MM.1S (cell line): Measurements from ENCODE around the gene MRPL37.

Source experiments
- DNase-seq: peaks from one replicate; pipeline ENCODE4 v3.0.0-alpha.2; 2015
- H2AFZ ChIP-seq: fragments of 300-600 bp; sonication (generic); 2 replicates; pipeline ENCODE4 v1.6.0; 2016; ENCODE audit warnings: antibody characterized with exemption, low read length
- H3F3A ChIP-seq: fragments of 300-600 bp; sonication (generic); 2 replicates; pipeline ENCODE4 v1.6.1; 2016; ENCODE audit warnings: mild to moderate bottlenecking, antibody characterized with exemption, low read length, moderate library complexity, mixed read lengths; ENCODE audit not compliant: insufficient read depth
- H3K27ac ChIP-seq: fragments of 300-600 bp; sonication (generic); 2 replicates; pipeline ENCODE4 v1.5.1; 2016; ENCODE audit warnings: mild to moderate bottlenecking, low read length
- H3K27me3 ChIP-seq: fragments of 300-600 bp; sonication (generic); replicated peaks from 2 replicates; pipeline ENCODE4 v1.6.0; 2016; ENCODE audit warnings: low read length; ENCODE audit not compliant: insufficient read depth
- H3K36me3 ChIP-seq: fragments of 300-600 bp; sonication (generic); replicated peaks from 2 replicates; pipeline ENCODE4 v1.6.1; 2016; ENCODE audit warnings: mild to moderate bottlenecking, low read length, mixed read lengths; ENCODE audit not compliant: insufficient read depth
- H3K4me1 ChIP-seq: fragments of 300-600 bp; sonication (generic); 2 replicates; pipeline ENCODE4 v1.6.1; 2016; ENCODE audit warnings: low read length, mixed read lengths
- H3K4me2 ChIP-seq: fragments of 300-600 bp; sonication (generic); 2 replicates; pipeline ENCODE4 v1.6.0; 2016; ENCODE audit warnings: low read depth, low read length
- H3K4me3 ChIP-seq: fragments of 300-600 bp; sonication (generic); 2 replicates; pipeline ENCODE4 v1.5.1; 2016; ENCODE audit warnings: low read length, mixed read lengths
- H3K79me2 ChIP-seq: fragments of 300-600 bp; sonication (generic); 2 replicates; pipeline ENCODE4 v1.6.1; 2016; ENCODE audit warnings: mixed run types, low read length, mixed read lengths
- H3K9ac ChIP-seq: fragments of 300-600 bp; sonication (generic); 2 replicates; pipeline ENCODE4 v1.6.1; 2016; ENCODE audit warnings: low read length, mixed read lengths
- H3K9me2 ChIP-seq: fragments of 300-600 bp; sonication (generic); replicated peaks from 2 replicates; pipeline ENCODE4 v1.6.1; 2016; ENCODE audit warnings: mild to moderate bottlenecking, low read length, mixed read lengths; ENCODE audit not compliant: insufficient read depth
- H3K9me3 ChIP-seq: fragments of 300-600 bp; sonication (generic); replicated peaks from 2 replicates; pipeline ENCODE4 v1.6.1; 2016; ENCODE audit warnings: mild to moderate bottlenecking, low read length, mixed read lengths; ENCODE audit not compliant: insufficient read depth
- H4K20me1 ChIP-seq: fragments of 300-600 bp; sonication (generic); 2 replicates; pipeline ENCODE4 v1.6.1; 2016; ENCODE audit warnings: mild to moderate bottlenecking, low read length, moderate library complexity, mixed read lengths; ENCODE audit not compliant: insufficient read depth
- CTCF ChIP-seq: fragments of 300-600 bp; sonication (generic); IDR thresholded peaks from 2 replicates; pipeline ENCODE4 v1.5.1; 2016; ENCODE audit warnings: antibody characterized with exemption, low read length, mixed read lengths
- EZH2 ChIP-seq: fragments of 300-600 bp; sonication (generic); optimal IDR thresholded peaks from 2 replicates; pipeline ENCODE3; 2017; ENCODE audit warnings: low read depth, mild to moderate bottlenecking, antibody characterized with exemption, low read length, mixed read lengths
- EZH2phosphoT487 ChIP-seq: fragments of 300-600 bp; sonication (generic); IDR thresholded peaks from 2 replicates; pipeline ENCODE4 v1.6.1; 2018; ENCODE audit warnings: antibody characterized with exemption, low read length

The MRPL37 gene

GRCh38 chr1:54223441-54224202, 23.7 kb downstream of the MRPL37 start:
- H3K27me3 ChIP-seq = no peaks in the 10 kb centered on the region
- H3K79me2 ChIP-seq = no peaks in the 10 kb centered on the region
- H3K36me3 ChIP-seq = no peaks in the 10 kb centered on the region
- no peak overlapping the region for H3K4me2 ChIP-seq
- no peak overlapping the region for H3K4me3 ChIP-seq
- H3K27ac ChIP-seq = no peak overlapping the region
- no peaks in the 10 kb centered on the region for H4K20me1 ChIP-seq
- no peaks in the 10 kb centered on the region for H3F3A ChIP-seq
- DNase-seq = no peak
- TF ChIP-seq EZH2 (no peak), CTCF (no peak), EZH2phosphoT487 (no peak)
- no peak overlapping the region for H2AFZ ChIP-seq
- no peak overlapping the region for H3K9ac ChIP-seq
- H3K9me2 ChIP-seq = no peaks in the 10 kb centered on the region
- no peaks in the 10 kb centered on the region for H3K9me3 ChIP-seq
- H3K4me1 ChIP-seq = no peaks in the 10 kb centered on the region

GRCh38 chr1:54224233-54224632, 24.3 kb downstream of the MRPL37 start:
- no peak overlapping the region for H2AFZ ChIP-seq
- H3F3A ChIP-seq = no peaks in the 10 kb centered on the region
- H3K36me3 ChIP-seq = no peaks in the 10 kb centered on the region
- H3K4me3 ChIP-seq = no peak overlapping the region
- no peaks in the 10 kb centered on the region for H3K27me3 ChIP-seq
- no peaks in the 10 kb centered on the region for H4K20me1 ChIP-seq
- H3K27ac ChIP-seq = no peak overlapping the region
- no peak for DNase-seq
- H3K4me2 ChIP-seq = no peak overlapping the region
- no peaks in the 10 kb centered on the region for H3K79me2 ChIP-seq
- H3K9me2 ChIP-seq = no peaks in the 10 kb centered on the region
- no peak for TF ChIP-seq EZH2
- no peak overlapping the region for H3K9ac ChIP-seq
- H3K4me1 ChIP-seq = no peaks in the 10 kb centered on the region
- H3K9me3 ChIP-seq = no peaks in the 10 kb centered on the region

- H3K4me3 ChIP-seq = no peak overlapping the region
- H3K36me3 ChIP-seq = no peaks in the 10 kb centered on the region
- H3K9me3 ChIP-seq = no peaks in the 10 kb centered on the region
- no peak overlapping the region for H3K4me2 ChIP-seq
- H4K20me1 ChIP-seq = no peaks in the 10 kb centered on the region
- H3K79me2 ChIP-seq = no peaks in the 10 kb centered on the region
- TF ChIP-seq CTCF = no peak
- no peak for TF ChIP-seq EZH2
- no peak for TF ChIP-seq EZH2phosphoT487
- no peak for DNase-seq
- H3K9me2 ChIP-seq = no peaks in the 10 kb centered on the region
- H3K4me1 ChIP-seq = no peaks in the 10 kb centered on the region
- no peaks in the 10 kb centered on the region for H3K27me3 ChIP-seq
- no peak overlapping the region for H3K9ac ChIP-seq
- no peak overlapping the region for H3K27ac ChIP-seq
- no peaks in the 10 kb centered on the region for H3F3A ChIP-seq
- H2AFZ ChIP-seq = no peak overlapping the region
These were observed 25.4 kb downstream of the MRPL37 start for GRCh38 chr1:54225378-54225777.

- Histone ChIP-seq H3K4me2 (no peak overlapping the region), H3F3A (no peaks in the 10 kb centered on the region), H3K4me1 (no peaks in the 10 kb centered on the region), H3K79me2 (no peaks in the 10 kb centered on the region), H4K20me1 (no peaks in the 10 kb centered on the region), H3K4me3 (no peak overlapping the region), H3K36me3 (no peaks in the 10 kb centered on the region), H3K27me3 (no peaks in the 10 kb centered on the region), H2AFZ (no peak overlapping the region), H3K9ac (no peak overlapping the region), H3K9me2 (no peaks in the 10 kb centered on the region), H3K27ac (no peak overlapping the region), H3K9me3 (no peaks in the 10 kb centered on the region)
- TF ChIP-seq CTCF = no peak
- no peak for TF ChIP-seq EZH2phosphoT487
- TF ChIP-seq EZH2 = no peak
- DNase-seq = no peak
These were observed 26.1 kb downstream of the MRPL37 start for GRCh38 chr1:54225986-54226559.
